Measurements from ENCODE around the gene ASRGL1. TPM values are rescaled to one million over a fixed set of nuclear protein-coding genes. Genes with fewer than 3 reads are reported as not detected.

ASRGL1 gene
- total RNA-seq, 1 experiment from 2014 or later: 31.1 TPM

DNA sequence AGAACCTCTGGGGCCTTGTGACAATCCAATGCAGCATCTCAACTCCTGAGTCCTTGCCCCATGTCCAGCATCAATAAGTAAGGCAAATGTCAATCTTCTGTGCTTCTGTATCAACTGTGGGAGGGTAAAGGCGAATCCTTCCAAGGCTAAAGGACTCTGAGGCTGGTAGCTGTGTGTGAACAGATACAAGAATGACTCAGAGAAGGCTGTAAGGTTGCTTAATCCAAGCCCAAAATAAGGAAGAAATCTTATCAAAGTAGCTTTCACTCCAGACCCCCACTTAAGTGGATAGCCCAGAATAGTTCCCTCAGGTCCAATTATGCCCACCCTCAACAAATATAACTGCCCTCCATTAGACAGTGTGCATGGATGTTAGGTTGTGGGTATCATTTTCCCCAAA is 53.5 kb downstream of the ASRGL1 start:
- no peak overlapping the region for H3K4me3 Mint-ChIP-seq
- Histone ChIP-seq H2BK20ac (ENCODE audit: low read depth, low read length, poor library complexity, severe bottlenecking) (no peak overlapping the region), H2AFZ (ENCODE audit: low read length) (no peak overlapping the region), H3K9me3 (ENCODE audit: control insufficient read depth, low read depth, low read length) (no peaks in the 10 kb centered on the region), H3K79me2 (ENCODE audit: insufficient read depth, low read length) (no peaks in the 10 kb centered on the region), H2AK5ac (ENCODE audit: insufficient read length, low read length) (no peak overlapping the region), H2BK12ac (ENCODE audit: insufficient read length, low read depth, low read length) (no peak overlapping the region), H3K23ac (ENCODE audit: insufficient read length, low read depth, low read length) (no peak overlapping the region), H3K4ac (ENCODE audit: low read depth, low read length) (no peak overlapping the region), H4K91ac (ENCODE audit: insufficient read length, low read depth, low read length) (no peak overlapping the region), H3K14ac (ENCODE audit: insufficient read depth, low read length) (no peak overlapping the region), H3K79me1 (ENCODE audit: insufficient read depth, low read depth, low read length, poor library complexity, severe bottlenecking) (no peaks in the 10 kb centered on the region), H4K8ac (replicated peaks; ENCODE audit: insufficient read length, low read depth, low read length) (no peak overlapping the region), H2BK120ac (ENCODE audit: low read depth, low read length, poor library complexity, severe bottlenecking) (no peak overlapping the region), H3K27ac (ENCODE audit: insufficient read length, low read depth, low read length) (no peak overlapping the region), H2BK5ac (ENCODE audit: insufficient read length, low read length) (no peak overlapping the region), H2BK15ac (ENCODE audit: low read depth, low read length) (no peak overlapping the region), H4K5ac (ENCODE audit: insufficient read length, low read depth, low read length) (no peak overlapping the region), H3K4me1 (ENCODE audit: insufficient read depth, low read length) (peaks cover 4% of the 10 kb centered on the region; the same call in 1 of the 2 replicates), H3K56ac (ENCODE audit: insufficient read length, low read depth, low read length) (no peak overlapping the region), H3K18ac (ENCODE audit: insufficient read length, low read depth, low read length) (no peak overlapping the region), H3K9ac (ENCODE audit: extremely low read depth, insufficient read length, low read length) (no peak overlapping the region), H3T11ph (ENCODE audit: low read length) (no peak overlapping the region), H4K20me1 (ENCODE audit: control insufficient read depth, insufficient read depth, insufficient read length) (no peaks in the 10 kb centered on the region), H3K23me2 (ENCODE audit: insufficient read length, low read depth, low read length, poor library complexity, severe bottlenecking) (peaks cover 6% of the 10 kb centered on the region), H3K27me3 (ENCODE audit: insufficient read depth, low read length) (no peaks in the 10 kb centered on the region), H3K4me2 (ENCODE audit: insufficient read depth, insufficient read length, low read length) (no peak overlapping the region)
- no peak for DNase-seq
- no peaks in the 10 kb centered on the region for H3K36me3 Mint-ChIP-seq (ENCODE audit: insufficient read depth in 1 of 3, low read depth in 3 of 3)
- no peak for TF ChIP-seq CTCF (conservative IDR thresholded peaks at IDR 0.05)
- H3K27ac Mint-ChIP-seq: no peak overlapping the region
- peaks cover 7% of the 10 kb centered on the region in 2 experiments for H3K4me1 Mint-ChIP-seq
- no CpG with 5 or more reads among the region's 1 CpG for WGBS (ENCODE audit: extremely low coverage, insufficient read length, low lambda C conversion rate)
- no peaks in the 10 kb centered on the region for H3K9me3 Mint-ChIP-seq
- H3K27me3 Mint-ChIP-seq (ENCODE audit: low read depth): no peaks in the 10 kb centered on the region
